GM12864 (cell line): ENCODE results near the gene BRD4.

Source experiments
- DNase-seq: peaks from one replicate; pipeline ENCODE4 v3.0.0-alpha.2; 2011; ENCODE audit warnings: low read depth
- H3K4me3 ChIP-seq: 2 replicates; pipeline ENCODE4 v1.5.1; 2011; ENCODE audit warnings: mild to moderate bottlenecking, low read depth, low read length, control low read depth
- CTCF ChIP-seq: IDR thresholded peaks from 2 replicates; pipeline ENCODE4 v1.5.1; 2011; ENCODE audit warnings: low read depth, mild to moderate bottlenecking, moderate library complexity, low read length, control low read depth, inconsistent platforms; ENCODE audit errors: missing control alignments

The BRD4 gene

GRCh38 chr19:15236886-15237285 is 95.5 kb downstream of the BRD4 start:
- H3K4me3 ChIP-seq = no peak overlapping the region
- no peak for DNase-seq
- no peak for TF ChIP-seq CTCF

- DNase-seq = no peak
- no peak overlapping the region for H3K4me3 ChIP-seq
- no peak for TF ChIP-seq CTCF
Observed at GRCh38 chr19:15235781-15236180, 96.6 kb downstream of the BRD4 start.

GRCh38 chr19:15234431-15235130 is 97.8 kb downstream of the BRD4 start:
- TF ChIP-seq CTCF = no peak
- no peak overlapping the region for H3K4me3 ChIP-seq
- DNase-seq = no peak

GRCh38 chr19:15231271-15231670 is 101.1 kb downstream of the BRD4 start:
- no peak for DNase-seq
- TF ChIP-seq CTCF = no peak
- no peak overlapping the region for H3K4me3 ChIP-seq

GRCh38 chr19:15227261-15227660 is 105.1 kb downstream of the BRD4 start:
- H3K4me3 ChIP-seq = no peak overlapping the region
- TF ChIP-seq CTCF = no peak
- DNase-seq = no peak

- TF ChIP-seq CTCF = no peak
- no peak for DNase-seq
- no peak overlapping the region for H3K4me3 ChIP-seq
Observed at GRCh38 chr19:15225760-15226159, 106.6 kb downstream of the BRD4 start.
